DND-41 (cell line): ENCODE results near the gene PPID.

Source experiments
- EZH2 ChIP-seq: IDR thresholded peaks from 3 replicates; pipeline ENCODE4 v1.6.1; 2012; ENCODE audit warnings: borderline replicate concordance, low read depth, mild to moderate bottlenecking, moderate library complexity, low read length, inconsistent platforms; ENCODE audit not compliant: severe bottlenecking
- TF ChIP-seq, protein P1 (sequence below): IDR thresholded peaks from 2 replicates; pipeline ENCODE4 v1.5.1; 2012; ENCODE audit warnings: borderline replicate concordance, low read length, moderate library complexity, mild to moderate bottlenecking; ENCODE audit not compliant: poor library complexity, severe bottlenecking; ENCODE audit errors: extremely low read depth

DNA sequence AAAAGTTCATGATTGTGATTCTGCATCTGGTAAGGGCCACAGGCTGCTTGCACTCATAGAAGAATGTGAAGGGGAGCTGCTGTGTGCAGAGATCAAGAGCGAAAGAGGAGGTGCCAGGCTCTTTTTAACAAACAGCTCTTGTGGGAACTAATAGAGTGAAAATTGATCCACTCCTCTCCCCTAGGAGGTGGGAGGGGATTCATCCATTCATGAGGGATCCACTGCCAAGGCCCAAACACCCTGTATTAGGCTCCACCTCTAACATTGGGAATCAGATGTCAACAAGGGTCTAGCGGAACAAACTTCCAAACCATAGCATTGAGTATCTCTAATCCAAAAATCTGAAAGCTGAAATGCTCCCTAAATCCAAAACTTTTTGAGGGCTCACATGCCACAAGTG lies 16.4 kb upstream of the PPID start:
- no peak for TF ChIP-seq EZH2
- TF ChIP-seq, protein P1, sequence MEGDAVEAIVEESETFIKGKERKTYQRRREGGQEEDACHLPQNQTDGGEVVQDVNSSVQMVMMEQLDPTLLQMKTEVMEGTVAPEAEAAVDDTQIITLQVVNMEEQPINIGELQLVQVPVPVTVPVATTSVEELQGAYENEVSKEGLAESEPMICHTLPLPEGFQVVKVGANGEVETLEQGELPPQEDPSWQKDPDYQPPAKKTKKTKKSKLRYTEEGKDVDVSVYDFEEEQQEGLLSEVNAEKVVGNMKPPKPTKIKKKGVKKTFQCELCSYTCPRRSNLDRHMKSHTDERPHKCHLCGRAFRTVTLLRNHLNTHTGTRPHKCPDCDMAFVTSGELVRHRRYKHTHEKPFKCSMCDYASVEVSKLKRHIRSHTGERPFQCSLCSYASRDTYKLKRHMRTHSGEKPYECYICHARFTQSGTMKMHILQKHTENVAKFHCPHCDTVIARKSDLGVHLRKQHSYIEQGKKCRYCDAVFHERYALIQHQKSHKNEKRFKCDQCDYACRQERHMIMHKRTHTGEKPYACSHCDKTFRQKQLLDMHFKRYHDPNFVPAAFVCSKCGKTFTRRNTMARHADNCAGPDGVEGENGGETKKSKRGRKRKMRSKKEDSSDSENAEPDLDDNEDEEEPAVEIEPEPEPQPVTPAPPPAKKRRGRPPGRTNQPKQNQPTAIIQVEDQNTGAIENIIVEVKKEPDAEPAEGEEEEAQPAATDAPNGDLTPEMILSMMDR = no peak
